Adrenal gland (tissue), 5 donors: ENCODE data around the gene CDH4.

Experiments
- POLR2A ChIP-seq, 2 donors: fragments of 450-650 bp; IDR thresholded peaks; one replicate each; pipeline ENCODE4 v1.6.1; 2017; ENCODE audit warnings: antibody characterized with exemption in 2 of 2, mild to moderate bottlenecking in 2 of 2, moderate library complexity in 1 of 2
- TF ChIP-seq, protein P1 (sequence below), 6 experiments: fragments of 450-650 bp in 4 of 6; fragments of 200-600 bp in 2 of 6; sonication (generic) in 1 of 6; IDR thresholded peaks; 1 replicate in 5 of 6; 2 replicates in 1 of 6; pipeline versions ENCODE4 v1.5.1 to v1.8.0; 2016 to 2021; ENCODE audit warnings: antibody characterized with exemption in 6 of 6, mild to moderate bottlenecking in 2 of 6, moderate library complexity in 1 of 6
- donor health status: DM: no; HTN: no; CAD: no.

DNA sequence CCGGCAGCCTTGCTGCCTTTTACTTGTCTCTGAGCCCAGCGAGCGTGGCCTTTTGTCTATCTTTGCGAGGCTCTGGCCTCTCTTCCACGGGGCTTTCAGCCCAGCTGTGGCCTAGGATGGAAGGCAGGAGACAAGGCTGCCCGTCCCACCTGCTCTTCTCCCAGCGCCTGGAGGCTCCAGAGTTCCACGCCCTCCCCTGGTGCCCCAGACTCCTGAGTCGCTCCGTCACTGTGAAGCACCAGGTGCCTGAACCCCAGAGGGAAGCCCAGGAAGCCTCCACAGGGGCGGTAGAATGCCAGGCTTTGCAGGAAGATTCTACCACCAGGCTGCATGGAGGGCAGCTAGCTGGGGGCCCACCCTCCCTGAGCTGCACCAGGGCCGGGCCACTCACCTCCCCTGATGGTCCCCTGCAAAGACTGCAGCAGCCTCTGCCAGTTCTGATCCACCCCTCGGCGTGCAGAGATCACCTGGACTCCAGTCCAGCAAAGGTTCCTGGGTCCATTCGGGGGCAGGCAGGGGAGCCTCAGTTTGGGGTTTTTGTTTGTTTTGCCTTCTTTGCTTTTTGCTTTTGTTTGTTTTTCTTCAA is 384.6 kb downstream of the CDH4 start:
- TF ChIP-seq, protein P1, sequence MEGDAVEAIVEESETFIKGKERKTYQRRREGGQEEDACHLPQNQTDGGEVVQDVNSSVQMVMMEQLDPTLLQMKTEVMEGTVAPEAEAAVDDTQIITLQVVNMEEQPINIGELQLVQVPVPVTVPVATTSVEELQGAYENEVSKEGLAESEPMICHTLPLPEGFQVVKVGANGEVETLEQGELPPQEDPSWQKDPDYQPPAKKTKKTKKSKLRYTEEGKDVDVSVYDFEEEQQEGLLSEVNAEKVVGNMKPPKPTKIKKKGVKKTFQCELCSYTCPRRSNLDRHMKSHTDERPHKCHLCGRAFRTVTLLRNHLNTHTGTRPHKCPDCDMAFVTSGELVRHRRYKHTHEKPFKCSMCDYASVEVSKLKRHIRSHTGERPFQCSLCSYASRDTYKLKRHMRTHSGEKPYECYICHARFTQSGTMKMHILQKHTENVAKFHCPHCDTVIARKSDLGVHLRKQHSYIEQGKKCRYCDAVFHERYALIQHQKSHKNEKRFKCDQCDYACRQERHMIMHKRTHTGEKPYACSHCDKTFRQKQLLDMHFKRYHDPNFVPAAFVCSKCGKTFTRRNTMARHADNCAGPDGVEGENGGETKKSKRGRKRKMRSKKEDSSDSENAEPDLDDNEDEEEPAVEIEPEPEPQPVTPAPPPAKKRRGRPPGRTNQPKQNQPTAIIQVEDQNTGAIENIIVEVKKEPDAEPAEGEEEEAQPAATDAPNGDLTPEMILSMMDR (IDR thresholded peaks at IDR 0.05): no peak
- TF ChIP-seq POLR2A (IDR thresholded peaks at IDR 0.05): no peak
